Stimulated activated CD4-positive, alpha-beta T cell treated with anti-CD3 and anti-CD28 coated beads, TNF-alpha, amount 100 ng/mL, for 24 hours (primary cell): ENCODE results near the gene FOXC1.

ENCODE experiments used
- DNase-seq, 3 experiments: peaks; one replicate each; pipeline ENCODE4 v3.0.0-alpha.2; 2020; ENCODE audit warnings: low read depth in 3 of 3

The FOXC1 gene

DNA sequence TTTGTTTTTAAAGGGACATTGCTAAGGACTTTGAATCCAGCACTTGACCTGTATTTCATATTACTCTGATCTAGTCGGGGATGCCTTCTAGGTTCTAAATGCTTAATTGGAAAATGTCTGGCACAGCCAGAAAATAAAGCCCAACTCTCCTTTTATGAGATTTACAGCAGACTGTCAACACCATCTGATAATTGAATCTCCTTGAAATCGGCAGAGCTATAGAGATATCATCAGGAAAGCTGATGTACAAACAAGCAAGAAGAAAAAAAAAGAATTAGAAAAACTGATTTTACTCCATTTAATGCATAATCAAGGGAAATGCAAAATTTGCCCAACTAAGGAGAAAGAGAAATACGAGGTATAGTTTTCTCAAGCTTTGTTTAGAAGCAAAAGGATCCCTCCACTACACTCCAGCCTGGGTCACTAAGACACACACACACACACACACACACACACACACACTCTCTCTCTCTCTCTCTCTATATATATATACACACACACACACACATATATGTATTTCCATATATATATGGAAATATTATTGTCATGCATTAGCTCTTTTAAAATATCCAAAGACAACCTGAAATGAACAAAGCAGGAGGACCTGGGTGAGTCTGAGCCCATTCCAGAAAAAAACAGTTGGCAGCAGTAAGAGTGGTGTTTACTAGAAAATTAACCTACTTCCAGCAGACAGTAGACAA lies 9.5 kb upstream of the FOXC1 start:
- no peak for DNase-seq

DNA sequence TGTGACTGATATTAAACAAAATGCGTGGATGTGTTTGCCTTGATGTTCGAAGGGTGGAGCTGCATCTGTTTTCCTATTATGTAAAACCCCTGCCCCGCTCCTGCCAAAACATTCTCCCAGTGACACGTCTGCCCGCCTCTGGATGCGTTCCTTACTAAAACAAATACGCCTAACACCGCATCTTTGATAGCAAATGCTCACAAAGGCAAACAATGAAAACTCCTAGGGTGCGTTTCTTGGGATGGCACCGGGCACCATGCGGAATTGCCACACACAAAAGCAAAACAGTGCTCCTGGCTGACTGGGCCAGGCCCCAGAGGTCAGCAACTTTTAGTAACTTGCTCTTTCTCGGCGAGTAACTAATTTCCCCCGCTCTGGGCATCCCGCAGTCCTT lies 9.0 kb upstream of the FOXC1 start:
- DNase-seq, result no peak

DNA sequence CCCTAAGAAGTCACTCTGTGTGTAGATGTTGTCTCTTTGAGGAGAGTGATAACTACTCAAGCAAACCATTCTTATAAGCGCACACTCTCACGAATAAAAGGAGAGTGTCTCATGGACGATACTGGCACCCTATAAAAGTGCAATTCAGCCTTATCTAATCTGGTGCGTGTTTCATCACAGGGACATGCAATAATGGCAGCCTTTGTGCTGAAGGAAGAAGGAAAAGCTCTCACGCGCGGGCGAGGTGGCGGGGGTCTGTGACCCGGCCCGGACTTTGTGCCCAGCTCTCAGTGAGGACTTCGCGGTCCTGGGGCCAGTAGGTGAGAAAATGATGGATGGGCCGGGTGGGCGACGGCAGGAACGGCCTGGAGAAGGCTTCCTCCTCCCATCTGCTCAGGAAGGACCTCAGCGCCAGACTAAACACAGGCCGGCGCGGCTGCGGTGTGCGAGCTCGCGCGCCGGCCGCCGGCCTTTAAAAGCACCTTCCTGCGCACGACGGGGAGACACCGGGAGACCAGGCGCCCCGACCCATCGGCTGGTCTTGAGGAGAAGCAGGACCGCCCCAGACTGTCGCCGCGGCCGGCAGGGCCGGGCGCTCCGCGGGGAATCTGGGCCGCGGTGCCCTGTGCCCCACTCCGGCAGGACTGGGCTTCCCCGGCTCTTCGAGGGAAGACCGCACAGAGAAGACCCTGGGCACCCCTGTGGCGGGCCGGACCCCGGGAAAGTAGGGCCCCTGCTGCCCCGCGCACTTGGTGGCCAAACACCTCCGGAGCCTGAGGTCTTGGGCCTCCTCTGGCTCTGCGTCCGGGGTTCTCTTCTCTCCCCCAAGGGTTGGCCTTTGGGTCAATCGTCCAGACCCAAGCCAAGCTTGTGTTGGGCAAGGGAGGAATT lies 8.3 kb upstream of the FOXC1 start:
- no peak for DNase-seq

DNA sequence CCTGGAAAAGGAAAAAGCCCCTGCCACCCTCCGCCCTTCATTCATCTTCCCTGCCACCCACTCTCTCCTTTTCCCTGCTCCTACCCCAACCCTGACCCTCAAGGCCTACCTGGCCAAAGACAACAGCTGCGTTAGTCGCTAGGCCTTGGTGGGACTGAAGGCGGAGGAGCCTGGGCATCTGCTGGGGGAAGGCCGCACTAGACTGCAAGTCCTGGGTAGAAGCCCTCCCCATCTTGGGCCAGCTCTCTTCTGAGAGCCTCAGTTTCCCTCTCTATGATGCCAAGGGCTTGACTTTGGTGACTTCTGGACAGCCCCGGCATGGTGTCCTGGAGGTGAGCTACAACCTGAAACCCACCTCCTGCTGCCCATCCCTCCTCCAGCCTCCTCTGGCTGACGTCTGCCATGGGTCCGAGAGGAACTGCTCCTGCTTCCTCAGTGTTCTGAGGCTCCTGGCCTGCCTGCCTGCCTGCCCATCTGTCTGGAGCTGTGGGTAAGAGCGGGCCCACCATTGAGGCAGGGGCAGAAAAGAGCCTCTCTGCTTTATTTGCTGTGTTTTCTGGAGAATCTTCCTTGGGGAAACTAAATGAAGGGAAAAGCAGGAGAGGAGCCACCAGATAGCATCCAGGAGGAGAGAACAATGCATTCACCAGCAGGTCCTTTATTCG lies 7.5 kb upstream of the FOXC1 start:
- DNase-seq, result no peak

DNA sequence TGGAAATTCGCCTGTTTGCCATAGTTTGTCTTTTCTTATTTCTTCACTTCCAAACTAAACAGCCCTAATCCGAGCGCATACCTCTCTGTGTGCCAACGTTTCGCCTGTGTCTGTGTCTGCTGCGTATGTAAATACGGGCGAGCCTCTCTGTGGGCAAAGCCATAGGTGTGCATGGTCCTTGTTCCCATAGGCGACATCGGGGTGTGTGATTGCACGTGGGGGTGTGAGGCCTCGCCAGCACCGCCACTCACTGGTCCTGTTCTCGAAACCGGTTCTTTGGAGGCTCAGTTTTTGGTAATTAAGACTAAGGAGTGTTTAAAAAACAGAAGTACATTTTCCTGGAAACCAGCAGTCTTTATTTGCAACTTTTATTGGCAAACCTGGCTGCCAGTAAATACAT lies 6.0 kb upstream of the FOXC1 start:
- no peak for DNase-seq

DNA sequence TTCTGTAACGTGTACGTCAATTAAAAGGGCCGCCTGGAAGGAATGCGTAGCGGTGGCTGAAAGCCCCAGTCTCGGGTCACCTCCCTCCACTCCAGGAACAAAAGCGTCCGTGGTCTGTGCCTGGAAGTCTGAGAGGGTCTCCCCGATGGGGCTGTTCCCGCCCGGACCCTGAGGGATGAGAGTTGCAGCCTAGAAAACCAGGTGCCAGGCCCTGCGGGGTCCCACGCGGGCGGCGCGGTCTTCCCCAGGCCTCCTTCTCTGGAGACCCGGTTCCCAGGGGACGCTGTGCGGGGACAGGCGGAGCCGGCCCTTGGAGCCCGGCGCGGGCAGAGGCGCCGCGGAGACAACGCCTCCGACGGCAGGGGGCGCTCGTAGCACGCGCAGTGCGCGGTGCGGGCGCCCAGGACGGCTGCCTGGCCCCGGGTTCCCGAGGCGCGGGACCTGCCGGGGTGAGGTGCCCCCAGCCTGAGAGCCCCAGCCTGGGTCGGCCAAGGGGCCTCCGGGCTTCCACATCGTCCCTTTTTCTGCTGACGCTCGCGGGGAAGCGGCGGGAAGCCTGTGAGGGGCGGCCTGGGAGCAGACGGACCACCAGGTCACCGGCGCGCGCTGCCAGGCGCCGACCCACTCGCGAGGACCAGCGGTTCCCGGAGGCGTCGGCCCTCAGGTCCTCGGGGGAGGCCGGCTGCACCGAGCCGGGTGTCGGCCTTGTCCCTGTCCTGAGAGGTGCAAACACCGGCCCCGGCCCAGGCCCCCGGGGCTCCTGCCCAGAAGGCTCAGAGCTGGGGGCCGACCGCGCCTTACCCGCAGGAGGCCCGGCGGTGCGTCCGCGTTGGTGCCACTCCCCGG lies 5.3 kb upstream of the FOXC1 start:
- DNase-seq, result peak; percentile 25 to 65 (median 48)

DNA sequence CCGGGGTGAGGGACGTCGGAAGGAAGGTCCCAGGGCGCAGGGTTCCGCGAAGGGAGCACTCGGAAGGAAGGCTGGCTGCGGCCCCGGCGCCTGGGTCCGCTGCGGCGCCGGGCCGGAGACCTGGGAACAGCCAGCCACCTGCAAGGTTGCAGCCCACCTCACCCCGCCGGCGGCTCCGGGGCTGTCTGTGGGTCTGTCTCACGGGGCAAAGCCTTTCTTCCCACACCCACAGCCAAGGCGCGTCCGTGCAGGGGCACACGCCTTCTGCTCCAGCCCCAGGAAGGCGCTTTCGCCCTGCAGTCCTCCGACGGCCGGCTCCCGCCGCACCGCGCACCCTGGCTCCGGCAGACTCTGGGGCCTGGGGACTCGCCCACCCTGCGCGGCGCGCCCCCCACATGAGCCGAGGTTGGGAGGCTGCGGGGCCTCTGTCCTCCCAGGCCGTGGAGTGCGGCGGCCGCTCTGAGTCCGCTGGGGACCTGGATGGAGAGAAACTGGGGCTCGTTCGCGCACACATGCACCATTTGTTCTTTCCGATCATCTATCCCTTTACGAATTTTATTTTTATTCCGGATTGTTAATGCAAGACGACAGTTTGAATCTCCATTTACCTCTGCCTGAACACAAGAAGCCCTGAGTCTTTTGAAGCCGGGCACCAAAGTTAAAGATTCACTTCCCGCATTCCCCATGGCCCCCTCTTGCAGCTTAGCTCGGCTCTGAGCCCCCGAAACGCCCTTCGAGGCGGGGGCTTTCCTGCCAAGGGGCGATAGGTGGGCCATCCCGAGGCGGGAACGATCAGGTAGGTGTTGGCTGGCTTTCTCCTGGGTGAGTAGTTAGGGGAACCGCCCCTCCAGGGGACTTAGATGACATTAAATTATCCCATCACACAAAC lies 4.5 kb upstream of the FOXC1 start:
- no peak for DNase-seq

DNA sequence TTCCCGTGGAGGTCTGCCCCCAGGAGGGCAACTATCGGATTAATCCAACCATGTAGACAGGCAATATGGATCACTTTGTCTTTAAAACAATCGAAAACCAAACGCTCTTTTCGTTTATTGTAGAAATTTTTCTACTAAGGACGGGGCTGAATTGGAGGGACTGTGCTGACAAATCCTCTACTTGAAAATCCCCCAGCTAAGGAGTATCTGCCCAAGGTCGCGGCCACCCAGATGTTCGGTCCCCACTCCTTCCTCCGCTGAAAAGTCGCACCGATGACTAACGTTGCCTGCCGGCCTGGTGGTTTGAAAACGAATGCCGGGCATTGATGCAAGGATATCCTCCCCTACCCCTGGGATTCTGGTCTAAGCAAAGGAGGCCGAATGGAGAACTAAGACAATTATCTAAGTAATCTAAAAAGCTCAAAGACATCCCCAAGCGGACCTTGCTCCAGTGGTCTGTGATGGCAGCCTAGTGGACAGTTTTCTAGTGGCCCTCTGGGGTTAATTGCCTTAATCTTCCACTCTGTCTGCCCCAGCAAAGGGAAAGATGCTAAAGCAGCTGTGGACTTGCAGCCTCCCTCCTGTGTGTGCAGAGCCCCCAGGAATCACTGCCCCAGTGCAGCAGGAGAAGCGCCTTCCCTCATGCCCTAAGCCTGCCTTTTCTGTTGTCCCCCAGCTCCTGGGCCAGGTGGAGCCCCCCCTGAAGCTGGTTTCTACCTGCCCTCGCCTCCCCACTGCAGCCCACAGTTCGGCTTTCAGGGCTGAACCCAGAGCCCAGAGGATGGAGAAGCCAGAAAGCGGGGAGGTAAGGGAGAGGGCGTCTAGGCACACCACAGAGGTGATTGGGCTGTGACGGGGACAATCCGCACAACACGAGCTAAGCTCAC lies 3.6 kb upstream of the FOXC1 start:
- DNase-seq, result no peak

DNA sequence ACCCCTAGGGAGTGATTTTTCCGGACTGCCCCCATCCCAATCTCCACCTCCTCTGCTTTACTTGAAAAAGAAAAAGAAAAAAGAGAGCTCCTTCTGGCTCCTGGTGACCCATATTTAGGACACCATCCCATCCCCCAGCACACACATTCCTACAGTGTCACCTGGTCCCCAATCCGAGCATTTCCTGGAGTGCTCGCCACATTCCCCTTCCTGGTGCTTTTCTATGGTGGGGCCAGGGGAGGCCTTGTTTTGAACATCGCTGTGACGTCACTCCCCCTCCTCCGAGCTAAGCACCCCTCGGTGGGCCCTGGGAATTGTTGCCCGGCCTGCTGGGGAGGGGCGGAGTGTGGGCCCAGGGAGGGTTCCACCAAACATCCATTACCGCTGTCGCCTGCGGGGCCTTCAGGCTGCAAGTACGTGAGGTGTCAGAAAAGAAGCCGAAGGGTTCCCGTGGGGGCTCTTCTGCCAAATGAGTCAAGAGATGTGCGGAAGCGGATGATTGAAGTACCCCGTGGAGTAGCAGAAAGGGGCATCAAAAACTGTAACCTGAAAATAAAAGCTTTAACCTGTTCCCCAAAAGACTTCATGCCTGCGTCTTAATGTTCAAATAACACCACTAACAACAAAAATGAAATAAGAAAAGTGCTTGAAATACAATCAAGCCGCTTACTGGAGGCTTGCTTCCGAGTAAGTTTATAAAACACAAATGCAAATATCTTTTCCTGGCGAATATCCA lies 2.8 kb upstream of the FOXC1 start:
- DNase-seq, result no peak

DNA sequence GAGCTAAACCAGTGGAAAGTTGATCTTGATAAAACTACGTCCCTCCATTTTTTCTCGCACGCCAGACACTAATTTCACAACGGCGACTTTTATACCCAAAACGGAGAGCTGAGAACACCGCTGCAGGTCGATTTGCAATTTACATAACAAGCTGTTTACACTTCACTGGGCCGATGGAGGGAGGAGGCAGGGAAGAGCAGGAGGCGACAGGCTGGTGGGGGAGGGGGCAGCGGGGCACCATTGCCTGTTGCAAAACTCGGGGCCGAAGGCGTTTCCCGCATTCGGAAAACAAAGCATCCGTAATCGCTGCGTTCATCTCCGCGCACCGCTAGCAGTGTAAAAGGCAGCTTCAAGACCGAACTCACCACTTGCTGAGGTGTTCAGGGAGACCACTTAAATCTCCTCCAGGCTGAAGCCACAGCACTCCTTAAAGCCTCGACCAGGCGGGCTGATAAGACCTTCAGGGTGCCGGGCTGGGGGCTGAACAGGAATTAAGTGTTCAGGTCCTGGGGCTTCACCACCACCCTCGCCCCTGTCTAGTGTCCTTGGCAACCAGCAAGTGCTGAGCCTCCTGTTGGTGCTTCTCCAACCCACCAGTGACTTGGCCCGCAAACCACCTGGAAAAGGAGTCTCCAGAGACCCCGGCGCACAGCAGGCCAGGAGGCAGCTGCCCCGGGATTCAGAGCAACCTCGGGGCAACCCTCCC lies 2.0 kb upstream of the FOXC1 start:
- DNase-seq, result no peak

DNA sequence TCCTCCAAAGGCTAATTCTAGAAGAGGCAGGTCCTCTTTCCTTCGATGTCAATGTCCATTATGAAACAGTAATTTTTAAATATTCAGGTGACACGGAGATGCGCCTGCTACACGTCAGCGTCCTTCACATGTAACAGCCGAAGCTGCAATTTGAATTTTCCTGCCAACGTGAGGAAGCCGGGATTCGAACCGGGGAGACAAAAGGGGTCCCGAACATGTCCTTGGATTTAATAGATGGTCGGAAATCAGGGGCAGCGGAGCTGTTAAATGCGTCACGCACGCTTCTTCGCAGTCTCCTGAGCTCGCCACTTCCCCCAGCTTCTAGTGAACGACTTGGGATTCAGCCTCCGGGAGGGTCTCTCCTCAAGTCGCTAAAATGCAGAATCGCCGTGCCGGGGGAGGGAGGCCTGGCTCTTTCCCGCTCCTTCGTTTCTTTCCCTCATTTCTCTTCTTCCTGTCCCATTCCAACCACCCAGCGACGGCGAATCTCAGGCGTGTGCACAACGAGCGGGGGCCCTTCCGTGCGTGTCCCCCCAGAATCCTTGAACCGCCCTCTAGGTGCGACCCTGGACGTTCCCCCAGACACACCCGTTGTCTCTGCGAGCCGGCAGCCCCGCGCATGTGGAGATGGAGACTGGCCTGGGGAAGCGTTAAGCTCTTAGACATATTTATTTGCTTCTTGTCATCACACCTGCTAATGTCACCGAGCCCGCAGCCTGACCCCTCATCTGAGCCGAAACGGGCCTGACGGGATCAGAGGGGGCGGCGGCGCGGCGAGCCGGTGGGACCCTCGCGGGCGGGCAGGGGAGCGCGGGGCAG lies 1.3 kb upstream of the FOXC1 start:
- DNase-seq, result no peak

DNA sequence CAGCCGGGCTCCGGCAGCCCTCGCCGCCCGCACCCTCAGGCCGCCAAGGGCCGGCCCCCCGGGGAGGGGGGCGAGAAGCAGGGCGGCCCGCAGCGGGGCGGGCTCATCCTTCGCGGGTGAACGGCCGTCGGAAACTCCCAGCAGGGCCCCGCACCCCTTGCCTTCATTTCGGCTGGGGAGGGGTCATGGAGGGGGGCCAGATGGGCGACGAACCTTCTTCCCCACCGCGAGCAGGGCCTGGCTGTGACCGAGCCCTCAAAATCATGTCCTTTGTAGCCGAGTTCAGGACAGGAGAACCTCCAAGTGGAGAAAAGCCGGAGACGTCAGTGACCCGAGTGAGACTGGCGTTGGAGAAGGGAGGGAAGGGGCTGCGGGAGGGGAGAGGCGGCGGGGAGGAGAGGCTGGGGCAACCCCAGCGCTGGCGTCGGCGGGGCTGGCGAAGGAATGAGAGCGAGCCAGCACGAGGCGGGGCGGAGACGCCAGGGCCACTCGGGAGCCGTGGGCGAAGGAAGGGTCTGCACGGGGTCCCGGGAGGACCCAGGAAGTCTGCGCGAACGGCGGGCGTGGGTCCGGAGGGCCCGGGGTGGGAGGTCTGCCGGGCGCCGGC lies 571 bp upstream of the FOXC1 start:
- DNase-seq, result no peak

DNA sequence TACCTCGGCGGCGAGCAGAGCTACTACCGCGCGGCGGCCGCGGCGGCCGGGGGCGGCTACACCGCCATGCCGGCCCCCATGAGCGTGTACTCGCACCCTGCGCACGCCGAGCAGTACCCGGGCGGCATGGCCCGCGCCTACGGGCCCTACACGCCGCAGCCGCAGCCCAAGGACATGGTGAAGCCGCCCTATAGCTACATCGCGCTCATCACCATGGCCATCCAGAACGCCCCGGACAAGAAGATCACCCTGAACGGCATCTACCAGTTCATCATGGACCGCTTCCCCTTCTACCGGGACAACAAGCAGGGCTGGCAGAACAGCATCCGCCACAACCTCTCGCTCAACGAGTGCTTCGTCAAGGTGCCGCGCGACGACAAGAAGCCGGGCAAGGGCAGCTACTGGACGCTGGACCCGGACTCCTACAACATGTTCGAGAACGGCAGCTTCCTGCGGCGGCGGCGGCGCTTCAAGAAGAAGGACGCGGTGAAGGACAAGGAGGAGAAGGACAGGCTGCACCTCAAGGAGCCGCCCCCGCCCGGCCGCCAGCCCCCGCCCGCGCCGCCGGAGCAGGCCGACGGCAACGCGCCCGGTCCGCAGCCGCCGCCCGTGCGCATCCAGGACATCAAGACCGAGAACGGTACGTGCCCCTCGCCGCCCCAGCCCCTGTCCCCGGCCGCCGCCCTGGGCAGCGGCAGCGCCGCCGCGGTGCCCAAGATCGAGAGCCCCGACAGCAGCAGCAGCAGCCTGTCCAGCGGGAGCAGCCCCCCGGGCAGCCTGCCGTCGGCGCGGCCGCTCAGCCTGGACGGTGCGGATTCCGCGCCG lies 994 bp downstream of the FOXC1 start:
- no peak for DNase-seq

DNA sequence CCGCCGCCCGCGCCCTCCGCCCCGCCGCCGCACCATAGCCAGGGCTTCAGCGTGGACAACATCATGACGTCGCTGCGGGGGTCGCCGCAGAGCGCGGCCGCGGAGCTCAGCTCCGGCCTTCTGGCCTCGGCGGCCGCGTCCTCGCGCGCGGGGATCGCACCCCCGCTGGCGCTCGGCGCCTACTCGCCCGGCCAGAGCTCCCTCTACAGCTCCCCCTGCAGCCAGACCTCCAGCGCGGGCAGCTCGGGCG lies 1.5 kb downstream of the FOXC1 start:
- no peak for DNase-seq

DNA sequence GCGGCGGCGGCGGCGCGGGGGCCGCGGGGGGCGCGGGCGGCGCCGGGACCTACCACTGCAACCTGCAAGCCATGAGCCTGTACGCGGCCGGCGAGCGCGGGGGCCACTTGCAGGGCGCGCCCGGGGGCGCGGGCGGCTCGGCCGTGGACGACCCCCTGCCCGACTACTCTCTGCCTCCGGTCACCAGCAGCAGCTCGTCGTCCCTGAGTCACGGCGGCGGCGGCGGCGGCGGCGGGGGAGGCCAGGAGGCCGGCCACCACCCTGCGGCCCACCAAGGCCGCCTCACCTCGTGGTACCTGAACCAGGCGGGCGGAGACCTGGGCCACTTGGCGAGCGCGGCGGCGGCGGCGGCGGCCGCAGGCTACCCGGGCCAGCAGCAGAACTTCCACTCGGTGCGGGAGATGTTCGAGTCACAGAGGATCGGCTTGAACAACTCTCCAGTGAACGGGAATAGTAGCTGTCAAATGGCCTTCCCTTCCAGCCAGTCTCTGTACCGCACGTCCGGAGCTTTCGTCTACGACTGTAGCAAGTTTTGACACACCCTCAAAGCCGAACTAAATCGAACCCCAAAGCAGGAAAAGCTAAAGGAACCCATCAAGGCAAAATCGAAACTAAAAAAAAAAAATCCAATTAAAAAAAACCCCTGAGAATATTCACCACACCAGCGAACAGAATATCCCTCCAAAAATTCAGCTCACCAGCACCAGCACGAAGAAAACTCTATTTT lies 2.0 kb downstream of the FOXC1 start:
- DNase-seq, result no peak
